Measurements from ENCODE around the gene TBC1D16. TPM values are rescaled to one million over a fixed set of nuclear protein-coding genes. Genes with fewer than 3 reads are reported as not detected.

TBC1D16 gene
- total and polyA plus RNA-seq, 10 of the 15 experiments (the other 5 are each of a cell fraction or from before 2014, with no cell fraction given): 0.01 to 0.13 (median 0.06) TPM; not detected in 3

GRCh38 chr17:80023481-80024205 lies 12.0 kb downstream of the TBC1D16 start:
- DNase-seq (ENCODE audit: low read depth, low spot score) (no peak), FAIRE-seq (no peak), ATAC-seq (no peak)
- in situ Hi-C loops (cut with MboI) (no loop called here), intact Hi-C loops (cut with micrococcal nuclease; ENCODE audit: unreplicated experiment) (no loop called here)
- Histone ChIP-seq H3K9ac (ENCODE audit: control insufficient read depth, insufficient read depth, low read length) (no peak overlapping the region), H3K79me2 (ENCODE audit: control insufficient read depth, insufficient read depth, low read length) (no peaks in the 10 kb centered on the region), H4K20me1 (ENCODE audit: control insufficient read depth, insufficient read depth) (no peaks in the 10 kb centered on the region), H3K9me3 (replicated peaks; ENCODE audit: control insufficient read depth, insufficient read depth, low read length) (no peaks in the 10 kb centered on the region), H3K27me3 (replicated peaks in 1 of 2; ENCODE audit: control insufficient read depth in 2 of 2, insufficient read depth in 2 of 2, low read length in 1 of 2) (no peaks in the 10 kb centered on the region; a peak in 1 of 4 replicates), H2AFZ (ENCODE audit: control insufficient read depth, low read depth, low read length) (no peak overlapping the region), H3K27ac (ENCODE audit: control insufficient read depth, insufficient read depth) (no peak overlapping the region), H3K4me3 (no peak overlapping the region), H3K36me3 (ENCODE audit: control insufficient read depth in 2 of 2, insufficient read depth in 2 of 2, low read length in 1 of 2) (no peaks in the 10 kb centered on the region), H3K4me2 (ENCODE audit: control insufficient read depth, insufficient read depth) (no peak overlapping the region), H3K4me1 (ENCODE audit: control insufficient read depth, insufficient read depth, low read length) (no peaks in the 10 kb centered on the region)
- SMC1A ChIA-PET (ENCODE audit: uncharacterized antibody, unreplicated experiment): no interaction called here
- POLR2A ChIA-PET: no interaction called here
- CTCF ChIA-PET: no interaction called here
- TF ChIP-seq, protein P1, sequence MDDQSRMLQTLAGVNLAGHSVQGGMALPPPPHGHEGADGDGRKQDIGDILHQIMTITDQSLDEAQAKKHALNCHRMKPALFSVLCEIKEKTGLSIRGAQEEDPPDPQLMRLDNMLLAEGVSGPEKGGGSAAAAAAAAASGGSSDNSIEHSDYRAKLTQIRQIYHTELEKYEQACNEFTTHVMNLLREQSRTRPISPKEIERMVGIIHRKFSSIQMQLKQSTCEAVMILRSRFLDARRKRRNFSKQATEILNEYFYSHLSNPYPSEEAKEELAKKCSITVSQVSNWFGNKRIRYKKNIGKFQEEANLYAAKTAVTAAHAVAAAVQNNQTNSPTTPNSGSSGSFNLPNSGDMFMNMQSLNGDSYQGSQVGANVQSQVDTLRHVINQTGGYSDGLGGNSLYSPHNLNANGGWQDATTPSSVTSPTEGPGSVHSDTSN (IDR thresholded peaks at IDR 0.05; ENCODE audit: insufficient replicate concordance, low read depth, low read length): no peak
- no peak for TF ChIP-seq FOXM1 (IDR thresholded peaks at IDR 0.05; ENCODE audit: low read depth, low read length)
- TF ChIP-seq EZH2 (IDR thresholded peaks at IDR 0.05; ENCODE audit: borderline replicate concordance, control insufficient read depth, low read depth, low read length): no peak
- RAD21 ChIA-PET (ENCODE audit: unreplicated experiment): no interaction called here
- BruUV-seq (replicated peaks): no TSS peak
- 84% methylated on average over 38 of the region's 43 CpGs for WGBS (ENCODE audit: insufficient coverage, insufficient replicate concordance, low lambda C conversion rate, missing lambda C conversion rate)

DNA sequence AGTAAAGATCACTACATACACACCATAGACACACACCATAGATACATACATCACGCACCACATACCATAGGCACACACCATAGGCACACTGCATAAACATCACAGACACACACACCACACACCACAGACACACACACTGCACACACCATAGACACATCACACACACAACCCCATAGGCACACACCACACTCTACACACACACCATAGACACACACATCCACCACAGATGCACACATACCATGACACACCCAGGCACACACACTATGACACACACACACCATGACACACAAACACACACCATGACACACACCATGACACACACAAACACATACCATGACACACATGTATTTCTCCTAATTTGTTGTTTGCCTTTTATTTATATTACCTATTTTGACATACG lies 14.1 kb downstream of the TBC1D16 start:
- ChIA-PET POLR2A (no interaction called here), RAD21 (ENCODE audit: unreplicated experiment) (no interaction called here), CTCF (interaction anchor here (1.8 kb wide), 1 partner anchor 13 kb away, joined by 5 read pairs; no protein-coding TSS in a partner anchor), SMC1A (ENCODE audit: uncharacterized antibody, unreplicated experiment) (no interaction called here)
- DNase-seq (ENCODE audit: low read depth, low spot score) (no peak), FAIRE-seq (no peak), ATAC-seq (no peak)
- Histone ChIP-seq H2AFZ (ENCODE audit: control insufficient read depth, low read depth, low read length) (no peak overlapping the region), H3K4me3 (no peak overlapping the region), H3K36me3 (ENCODE audit: control insufficient read depth in 2 of 2, insufficient read depth in 2 of 2, low read length in 1 of 2) (no peaks in the 10 kb centered on the region), H3K4me2 (ENCODE audit: control insufficient read depth, insufficient read depth) (no peak overlapping the region), H4K20me1 (ENCODE audit: control insufficient read depth, insufficient read depth) (no peaks in the 10 kb centered on the region), H3K27ac (ENCODE audit: control insufficient read depth, insufficient read depth) (no peak overlapping the region), H3K27me3 (replicated peaks in 1 of 2; ENCODE audit: control insufficient read depth in 2 of 2, insufficient read depth in 2 of 2, low read length in 1 of 2) (no peaks in the 10 kb centered on the region; a peak in 1 of 4 replicates), H3K4me1 (ENCODE audit: control insufficient read depth, insufficient read depth, low read length) (no peaks in the 10 kb centered on the region), H3K9ac (ENCODE audit: control insufficient read depth, insufficient read depth, low read length) (no peak overlapping the region), H3K9me3 (replicated peaks; ENCODE audit: control insufficient read depth, insufficient read depth, low read length) (no peaks in the 10 kb centered on the region), H3K79me2 (ENCODE audit: control insufficient read depth, insufficient read depth, low read length) (no peaks in the 10 kb centered on the region)
- intact Hi-C loops (cut with micrococcal nuclease; ENCODE audit: unreplicated experiment): no loop called here
- WGBS (ENCODE audit: insufficient coverage, insufficient replicate concordance, low lambda C conversion rate, missing lambda C conversion rate): 52% methylated on average over 2 of the region's 2 CpGs
- in situ Hi-C loops (cut with MboI): no loop called here
- no TSS peak for BruUV-seq (replicated peaks)
- TF ChIP-seq TCF7 (IDR thresholded peaks at IDR 0.05; ENCODE audit: borderline replicate concordance) (no peak), CBFB (IDR thresholded peaks at IDR 0.05; ENCODE audit: low read depth) (no peak), TCF3 (IDR thresholded peaks at IDR 0.05; ENCODE audit: borderline replicate concordance, insufficient read depth, low read depth, low read length) (peak; percentile 50; the same call in 1 of the 2 replicates), CHD4 (IDR thresholded peaks at IDR 0.05) (no peak), BRCA1 (IDR thresholded peaks at IDR 0.05; ENCODE audit: low read depth, low read length) (no peak), ETV6 (conservative IDR thresholded peaks at IDR 0.05 in 1 of 2, IDR thresholded peaks at IDR 0.05 in 1 of 2; ENCODE audit: borderline replicate concordance in 1 of 2, low read depth in 1 of 2) (no peak), BACH1 (IDR thresholded peaks at IDR 0.05; ENCODE audit: borderline replicate concordance) (no peak), PML (IDR thresholded peaks at IDR 0.05; ENCODE audit: low read length) (no peak)
- TF ChIP-seq, protein P2, sequence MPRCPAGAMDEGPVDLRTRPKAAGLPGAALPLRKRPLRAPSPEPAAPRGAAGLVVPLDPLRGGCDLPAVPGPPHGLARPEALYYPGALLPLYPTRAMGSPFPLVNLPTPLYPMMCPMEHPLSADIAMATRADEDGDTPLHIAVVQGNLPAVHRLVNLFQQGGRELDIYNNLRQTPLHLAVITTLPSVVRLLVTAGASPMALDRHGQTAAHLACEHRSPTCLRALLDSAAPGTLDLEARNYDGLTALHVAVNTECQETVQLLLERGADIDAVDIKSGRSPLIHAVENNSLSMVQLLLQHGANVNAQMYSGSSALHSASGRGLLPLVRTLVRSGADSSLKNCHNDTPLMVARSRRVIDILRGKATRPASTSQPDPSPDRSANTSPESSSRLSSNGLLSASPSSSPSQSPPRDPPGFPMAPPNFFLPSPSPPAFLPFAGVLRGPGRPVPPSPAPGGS (IDR thresholded peaks at IDR 0.05; ENCODE audit: borderline replicate concordance, insufficient read depth, low read depth, low read length, poor library complexity, severe bottlenecking): peak; percentile 99
- TF ChIP-seq, protein P1 (IDR thresholded peaks at IDR 0.05; ENCODE audit: insufficient replicate concordance, low read depth, low read length): peak; percentile 58

Data from GM12878 (cell line).